Activated gamma-delta T cell treated with anti-CD3 and anti-CD28 coated beads, Interleukin-2, amount 50 U/mL, for 16 hours (primary cell): ENCODE results near the gene ATG2A.

Experiments used
- DNase-seq: peaks from one replicate; pipeline ENCODE4 v3.0.0-alpha.2; 2020; ENCODE audit warnings: low read depth

Gene ATG2A

GRCh38 chr11:64924910-64925284 lies 7.9 kb upstream of the ATG2A start:
- no peak for DNase-seq

- peak; percentile 86 for DNase-seq
Observed at GRCh38 chr11:64923944-64924909, 7.2 kb upstream of the ATG2A start, which contains the start of gene PPP2R5B. PPP2R5B (plus strand) TSS chr11:64924689; CDS start chr11:64925735, 1,046 bp downstream.

GRCh38 chr11:64923151-64923661 lies 6.2 kb upstream of the ATG2A start:
- no peak for DNase-seq

GRCh38 chr11:64921384-64921783 lies 4.4 kb upstream of the ATG2A start:
- DNase-seq: no peak

GRCh38 chr11:64920124-64920523 lies 3.1 kb upstream of the ATG2A start:
- no peak for DNase-seq

GRCh38 chr11:64919627-64920026 lies 2.6 kb upstream of the ATG2A start:
- DNase-seq: no peak

GRCh38 chr11:64918017-64918416 lies 1.0 kb upstream of the ATG2A start:
- no peak for DNase-seq

GRCh38 chr11:64917663-64917995 lies 620 bp upstream of the ATG2A start:
- DNase-seq: no peak

GRCh38 chr11:64916040-64916774 lies 802 bp downstream of the ATG2A start:
- no peak for DNase-seq

GRCh38 chr11:64915376-64915887 lies 1.6 kb downstream of the ATG2A start:
- no peak for DNase-seq

GRCh38 chr11:64914123-64914522 lies 2.9 kb downstream of the ATG2A start:
- DNase-seq: no peak

GRCh38 chr11:64913171-64913727 lies 3.8 kb downstream of the ATG2A start:
- DNase-seq: no peak

GRCh38 chr11:64911689-64912088 lies 5.3 kb downstream of the ATG2A start:
- no peak for DNase-seq

- no peak for DNase-seq
Observed at GRCh38 chr11:64911142-64911541, 5.9 kb downstream of the ATG2A start.

- DNase-seq: no peak
Observed at GRCh38 chr11:64910451-64911093, 6.4 kb downstream of the ATG2A start.

- no peak for DNase-seq
Observed at GRCh38 chr11:64909653-64910343, 7.2 kb downstream of the ATG2A start.

- DNase-seq: no peak
Observed at GRCh38 chr11:64908766-64909165, 8.2 kb downstream of the ATG2A start.

- DNase-seq: no peak
Observed at GRCh38 chr11:64906314-64906635, 10.7 kb downstream of the ATG2A start.

GRCh38 chr11:64905516-64906313 lies 11.3 kb downstream of the ATG2A start:
- no peak for DNase-seq

- no peak for DNase-seq
Observed at GRCh38 chr11:64903291-64903833, 13.6 kb downstream of the ATG2A start.
